Left ventricle myocardium superior (tissue), 1 donor: Measurements from ENCODE around the gene AKR1B15. TPM values are rescaled to one million over a fixed set of nuclear protein-coding genes. Genes with fewer than 3 reads are reported as not detected.
"Not testable (repeated sequence)": the region's sequence is repeated elsewhere in the genome, so short reads cannot be mapped to it uniquely, and the experiment has no call there.

Experiments used
- ATAC-seq: fragments of 200-7000 bp; cut with Tn5 transposase; one replicate; pipeline ENCODE4 v1.9.1; 2020; ENCODE audit warnings: mild to moderate bottlenecking, moderate library complexity
- DNase-seq: peaks from one replicate; pipeline ENCODE4 v3.0.0-alpha.2; 2020
- intact Hi-C: fragments of 100-400 bp; cut with micrococcal nuclease; formaldehyde crosslinking; loops from one replicate; pipeline ENCODE4 v1.11.0; 2022
- total RNA-seq: library from RNA; stranded (reverse); fragmentation: NEBNext Ultra II Directional; extraction: Animal tissue kit (Norgen Biotek cat#: 25700); gene quantifications from one replicate; pipeline ENCODE4 v1.2.1, GENCODE V29; 2021
- donor health status: DM: no; HTN: yes; CAD: no; lungs with severe emphysema.

The AKR1B15 gene
- total RNA-seq, 1 donor from 2014 or later = not detected

GRCh38 chr7:134528749-134529148, 20.2 kb upstream of the AKR1B15 start:
- DNase-seq = no peak
- intact Hi-C loops = no loop called here
- no peak for ATAC-seq

DNA sequence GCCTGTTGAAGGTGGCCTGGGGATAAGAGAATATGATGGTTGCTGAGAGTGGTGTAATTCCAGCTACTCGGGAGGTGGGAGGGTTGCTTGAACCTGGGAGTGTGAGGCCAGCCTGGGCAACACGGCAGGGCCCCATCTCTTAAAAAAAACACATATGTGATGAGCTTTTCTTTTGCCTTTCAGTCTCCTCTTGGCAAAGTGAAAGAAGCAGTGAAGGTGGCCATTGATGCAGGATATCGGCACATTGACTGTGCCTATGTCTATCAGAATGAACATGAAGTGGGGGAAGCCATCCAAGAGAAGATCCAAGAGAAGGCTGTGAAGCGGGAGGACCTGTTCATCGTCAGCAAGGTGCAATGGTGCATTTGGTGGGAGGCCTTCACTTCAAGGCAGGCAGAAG, 18.4 kb upstream of the AKR1B15 start:
- intact Hi-C loops = no loop called here
- DNase-seq = no peak
- no peak for ATAC-seq

DNA sequence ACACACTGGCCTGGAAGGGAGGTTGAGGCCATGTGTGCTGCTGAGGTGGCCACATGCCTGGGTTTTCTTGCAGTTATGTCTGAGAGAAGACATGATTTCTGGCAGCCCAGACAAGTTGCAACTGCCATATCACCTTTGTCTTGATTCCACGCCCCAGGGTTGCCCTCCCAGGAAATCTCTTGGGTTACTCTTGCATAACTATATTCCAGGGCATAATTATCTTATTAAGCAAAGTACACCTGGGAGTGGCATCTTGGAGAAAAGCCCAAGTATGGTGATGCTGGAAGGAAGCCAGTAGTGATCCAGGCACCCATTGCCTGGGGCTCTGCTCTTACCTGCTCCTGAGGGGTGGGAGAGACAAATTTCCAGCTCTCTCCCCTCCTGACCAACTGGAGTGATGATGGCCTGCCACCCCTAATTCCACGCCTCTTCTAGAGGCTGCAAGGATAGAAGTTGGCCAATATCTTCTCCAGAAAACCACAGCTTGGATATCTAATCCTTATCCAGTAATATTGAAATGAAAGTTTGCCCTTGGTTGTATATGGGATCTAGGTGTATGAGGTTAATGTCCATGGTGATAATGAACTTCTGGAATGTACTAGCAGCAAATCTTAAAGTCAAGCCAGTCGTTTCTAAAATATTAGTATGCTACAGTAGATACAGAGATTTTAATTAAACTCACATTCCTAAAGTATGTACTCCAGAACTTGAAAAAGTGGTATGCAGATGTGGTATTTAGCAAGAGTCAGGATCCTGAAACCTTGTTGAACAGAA, 16.5 kb upstream of the AKR1B15 start:
- DNase-seq (no peak), ATAC-seq (no peak)
- intact Hi-C loops = no loop called here

DNA sequence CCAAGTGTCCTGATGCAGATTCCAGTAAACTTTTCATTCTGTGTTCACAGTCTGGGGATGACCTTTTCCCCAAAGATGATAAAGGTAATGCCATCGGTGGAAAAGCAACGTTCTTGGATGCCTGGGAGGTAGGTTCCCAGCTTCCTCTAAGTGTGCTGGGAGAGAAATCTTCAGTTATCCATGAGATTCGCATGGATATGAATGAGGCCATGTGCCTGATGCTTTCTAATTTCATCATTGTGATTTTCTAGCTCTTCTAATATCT, 16.0 kb upstream of the AKR1B15 start:
- ATAC-seq (no peak), DNase-seq (no peak)
- intact Hi-C loops = no loop called here

- intact Hi-C loops = no loop called here
- ATAC-seq (peak; percentile 32), DNase-seq (no peak)
Measured at GRCh38 chr7:134533288-134533771, 15.6 kb upstream of the AKR1B15 start.

- DNase-seq (no peak), ATAC-seq (no peak)
- intact Hi-C loops = no loop called here
Measured at GRCh38 chr7:134534633-134535032, 14.3 kb upstream of the AKR1B15 start.

DNA sequence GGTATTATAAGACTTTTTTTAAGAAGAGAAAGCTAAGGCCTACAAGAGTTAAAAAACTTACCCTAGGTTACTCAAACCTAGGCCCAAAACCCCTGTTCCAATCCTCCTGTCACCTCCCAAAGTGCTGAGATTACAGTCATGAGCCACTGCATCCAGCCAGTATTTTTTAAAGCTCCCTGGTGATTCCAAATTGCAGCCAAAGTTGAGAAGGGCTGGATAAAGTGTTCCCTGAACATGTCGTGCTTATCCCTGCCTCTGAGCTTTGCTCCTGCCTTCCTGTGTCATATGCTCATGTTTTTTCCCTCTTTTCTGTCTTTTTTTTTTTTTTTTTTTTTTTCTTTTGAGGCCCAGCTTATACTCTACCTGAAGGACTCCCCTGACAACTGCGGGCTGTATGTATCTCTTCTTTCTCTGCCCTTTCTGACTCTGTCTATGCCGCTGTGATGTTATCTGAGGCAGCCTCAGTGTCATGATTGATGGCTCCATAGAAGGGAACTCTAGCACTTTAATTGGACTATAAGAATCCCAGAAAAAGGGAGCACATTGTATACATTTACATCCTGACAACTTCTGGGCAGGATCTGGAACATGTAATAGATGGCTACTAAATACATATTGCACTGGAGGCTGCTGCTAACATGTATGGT, 13.5 kb upstream of the AKR1B15 start:
- ATAC-seq = peak; percentile 84
- intact Hi-C loops = no loop called here
- no peak for DNase-seq

GRCh38 chr7:134535919-134536299, 13.0 kb upstream of the AKR1B15 start:
- DNase-seq (no peak), ATAC-seq (no peak)
- intact Hi-C loops = no loop called here

- intact Hi-C loops, ATAC-seq, DNase-seq: not testable (repeated sequence)
Measured at GRCh38 chr7:134536558-134536957, 12.4 kb upstream of the AKR1B15 start.

DNA sequence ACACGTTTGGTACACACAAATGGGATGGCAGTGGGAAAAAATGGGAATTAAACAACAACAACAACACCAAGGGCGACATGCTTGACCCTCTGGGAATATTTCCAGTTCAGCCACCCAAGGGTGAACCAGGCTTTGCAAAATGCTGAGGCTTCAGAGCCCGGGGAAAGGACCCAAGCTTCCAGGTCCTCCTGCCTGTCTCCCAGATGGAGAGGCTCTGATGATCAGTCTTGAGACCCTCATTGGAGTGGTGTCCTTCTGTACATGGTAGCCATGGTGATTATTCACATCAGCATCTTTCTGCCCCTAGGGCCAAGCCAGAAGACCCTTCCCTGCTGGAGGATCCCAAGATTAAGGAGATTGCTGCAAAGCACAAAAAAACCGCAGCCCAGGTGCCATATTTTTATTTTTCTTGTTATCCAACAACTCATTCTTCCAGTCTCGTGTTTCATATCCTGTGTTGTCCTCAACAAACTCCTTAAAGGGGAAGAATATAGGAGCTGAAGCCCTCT, 11.6 kb upstream of the AKR1B15 start:
- intact Hi-C loops, DNase-seq, ATAC-seq: not testable (repeated sequence)

DNA sequence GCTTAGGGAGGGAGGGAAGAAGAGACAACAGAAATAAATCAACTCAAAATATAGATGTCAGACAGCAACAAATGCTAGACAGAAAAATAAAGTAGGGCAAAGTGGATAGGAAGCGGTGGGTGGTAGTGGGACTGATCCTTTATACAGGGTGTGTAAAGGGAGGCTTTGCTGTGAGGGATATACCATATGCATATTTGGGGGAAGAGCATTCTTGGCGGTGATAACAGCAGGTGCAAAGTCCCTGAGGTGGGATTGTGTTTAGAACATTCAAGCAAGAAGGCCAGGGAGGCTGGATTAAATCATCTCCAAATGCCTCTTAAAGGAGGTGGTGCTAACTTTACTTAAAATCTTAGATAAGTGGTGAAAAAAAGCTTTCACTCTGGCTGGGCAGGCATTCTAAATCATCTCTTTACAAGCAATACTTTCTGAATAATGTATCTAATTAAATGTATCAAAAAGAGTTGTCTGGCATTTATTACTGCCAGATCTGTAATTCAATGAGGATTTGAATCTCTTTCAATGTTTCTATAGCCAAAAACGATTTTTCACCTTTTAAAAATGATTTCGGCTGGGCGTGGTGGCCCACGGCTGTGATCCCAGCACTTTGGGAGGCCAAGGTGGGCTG, 9.4 kb upstream of the AKR1B15 start:
- intact Hi-C loops = no loop called here
- ATAC-seq = no peak
- no peak for DNase-seq

DNA sequence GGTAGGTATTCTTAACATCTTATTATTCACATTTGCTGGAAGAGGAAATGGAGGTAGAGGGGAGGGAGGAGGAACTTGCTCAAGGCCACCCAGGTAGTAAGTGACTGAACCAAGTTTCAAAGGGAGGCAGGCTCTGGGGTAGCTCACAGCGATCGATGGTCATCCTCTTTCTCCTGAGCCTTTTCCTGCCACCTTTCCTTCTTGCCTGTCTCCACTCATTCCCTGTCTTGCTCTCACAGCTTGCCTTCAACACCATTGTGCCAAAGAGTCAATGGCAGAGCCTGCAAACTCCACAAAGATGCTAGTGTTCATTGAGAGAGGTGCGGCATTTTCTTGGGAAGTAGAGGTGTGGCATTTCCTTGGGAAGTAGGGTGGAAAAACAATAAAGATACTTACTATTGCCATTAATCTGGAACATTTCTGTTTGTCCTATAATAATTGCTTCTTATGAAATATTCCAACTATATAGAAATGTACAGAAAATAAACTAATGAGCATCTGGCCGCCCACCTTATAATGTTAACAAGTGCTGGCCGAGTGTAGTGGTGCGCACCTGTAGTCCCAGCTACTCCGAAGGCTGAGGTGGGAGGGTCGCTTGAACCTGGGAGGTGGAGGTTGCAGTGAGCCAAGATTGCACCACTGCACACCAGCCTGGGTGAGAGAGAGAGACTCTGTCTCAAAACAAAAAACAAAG, 7.3 kb upstream of the AKR1B15 start:
- intact Hi-C loops, ATAC-seq, DNase-seq: not testable (repeated sequence)

DNA sequence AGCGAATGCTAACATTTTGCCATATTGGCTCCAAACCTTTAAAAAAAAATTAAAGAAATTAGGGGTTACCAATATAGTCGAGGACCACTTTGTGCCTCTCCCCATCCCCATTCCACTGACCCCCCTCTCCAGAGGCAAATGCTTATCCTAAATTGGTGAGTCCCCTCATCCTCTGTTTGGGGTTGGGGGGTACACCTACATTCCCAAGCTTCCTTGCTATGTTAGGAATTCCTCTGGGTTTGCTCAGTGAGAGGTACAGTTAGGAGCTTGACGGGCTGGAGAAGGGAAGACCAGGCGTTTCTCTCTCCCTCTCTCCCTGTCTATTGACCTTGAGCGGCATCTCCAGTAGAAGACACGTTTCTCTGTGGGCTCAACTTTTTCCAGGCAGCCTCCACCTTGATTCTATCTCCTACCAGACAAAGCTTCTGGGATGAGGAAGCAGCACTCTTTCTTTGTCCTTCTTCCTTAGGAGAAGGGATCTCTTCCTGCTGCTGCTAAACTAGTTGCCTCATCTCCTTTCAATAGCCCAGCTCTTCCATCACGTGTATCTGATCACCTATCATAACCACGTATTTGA, 6.6 kb upstream of the AKR1B15 start:
- no peak for ATAC-seq
- no peak for DNase-seq
- intact Hi-C loops = no loop called here

GRCh38 chr7:134545380-134545779, 3.5 kb upstream of the AKR1B15 start:
- DNase-seq (no peak), ATAC-seq (no peak)
- intact Hi-C loops = no loop called here

DNA sequence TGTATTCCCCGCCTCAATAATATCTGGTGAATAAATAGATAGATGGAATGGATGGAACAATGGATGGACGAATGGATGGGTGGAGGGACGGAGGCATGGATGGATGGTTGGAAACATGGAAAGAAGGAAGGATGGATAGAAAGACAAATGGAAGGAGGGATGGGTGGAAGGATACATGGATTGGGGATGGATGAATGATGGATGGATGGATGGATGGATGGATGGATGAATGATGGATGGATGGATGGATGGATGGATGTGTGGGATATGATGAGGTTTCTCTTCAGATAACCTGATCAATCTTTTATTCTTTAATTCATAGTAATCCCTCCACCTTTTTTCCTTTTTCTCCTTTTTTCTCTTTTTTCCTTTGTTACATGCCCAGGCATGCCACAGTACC, 3.0 kb upstream of the AKR1B15 start:
- no peak for DNase-seq
- intact Hi-C loops = no loop called here
- ATAC-seq = no peak

DNA sequence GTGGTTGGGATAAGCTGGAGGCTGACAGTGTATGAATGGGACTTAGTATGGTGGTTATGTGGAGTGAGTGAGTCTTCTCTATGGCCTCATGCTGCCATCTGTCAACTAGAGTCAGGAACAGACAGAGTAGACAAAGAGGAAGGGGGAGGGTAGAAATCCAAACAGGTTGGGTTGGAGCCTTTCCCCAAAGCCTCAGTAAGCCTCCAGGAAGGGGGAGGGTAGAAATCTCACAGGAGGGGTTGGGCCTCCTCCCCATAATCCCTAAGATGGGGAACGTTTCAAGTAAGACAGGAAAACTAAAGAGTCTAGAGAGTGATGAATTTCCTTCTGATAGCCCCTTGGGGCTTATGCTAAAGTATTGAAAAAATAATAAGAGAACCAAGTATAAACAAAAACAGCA, 2.0 kb upstream of the AKR1B15 start:
- peak; percentile 39 for ATAC-seq
- intact Hi-C loops = no loop called here
- DNase-seq = no peak

DNA sequence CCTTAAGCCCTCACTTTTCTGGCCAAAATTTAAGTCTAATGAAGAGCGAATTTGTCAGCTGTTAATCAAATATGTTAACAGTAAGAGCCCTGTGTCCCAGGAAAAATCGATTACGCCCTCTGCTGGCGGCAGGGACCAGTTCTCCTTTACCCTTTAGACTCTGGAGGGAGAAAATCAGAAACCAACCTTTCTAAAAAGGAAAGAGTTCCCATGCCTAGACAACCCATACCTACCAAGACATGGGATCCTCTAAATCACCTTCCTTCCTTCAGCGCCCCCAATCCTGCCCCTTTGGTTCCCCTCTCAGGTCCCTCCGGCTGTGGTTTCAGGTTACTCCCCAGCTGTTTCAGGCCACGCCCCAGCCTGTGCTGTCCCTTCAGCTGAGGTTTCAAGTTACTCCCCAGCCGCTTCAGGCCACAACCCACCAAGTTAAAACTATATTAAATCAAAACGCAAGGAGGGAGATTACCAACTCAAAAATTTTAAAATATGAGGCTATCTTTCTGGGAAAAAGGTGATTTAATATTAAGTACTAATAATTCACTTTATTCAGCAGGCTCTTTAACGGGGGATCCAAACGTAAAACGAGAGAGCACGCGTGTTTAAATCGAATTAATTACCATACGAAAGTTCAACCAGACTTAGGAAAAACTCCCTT, 1.4 kb upstream of the AKR1B15 start:
- intact Hi-C loops = no loop called here
- peak; percentile 80 for DNase-seq
- ATAC-seq = peak; percentile 97

DNA sequence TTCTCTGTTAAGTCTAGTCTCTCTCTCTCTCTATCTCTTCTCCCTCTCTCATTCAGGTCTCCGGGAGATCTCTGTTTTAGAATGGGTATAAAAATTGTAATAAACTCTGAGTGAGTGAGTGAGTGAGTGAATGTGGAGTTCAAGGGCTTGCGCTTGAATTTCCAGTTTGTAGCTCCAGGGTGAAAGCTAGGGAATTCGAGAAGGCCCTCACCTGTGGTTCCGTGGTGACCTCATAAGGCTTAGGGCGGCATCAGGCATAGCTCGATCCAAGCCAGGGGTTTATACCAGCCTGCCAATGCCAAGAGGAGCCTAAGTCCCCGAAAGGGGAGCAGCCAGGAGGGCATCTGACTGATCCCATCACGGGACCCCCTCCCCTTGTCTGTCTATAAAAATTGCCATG, 456 bp downstream of the AKR1B15 start:
- no peak for DNase-seq
- no peak for ATAC-seq
- intact Hi-C loops = no loop called here

DNA sequence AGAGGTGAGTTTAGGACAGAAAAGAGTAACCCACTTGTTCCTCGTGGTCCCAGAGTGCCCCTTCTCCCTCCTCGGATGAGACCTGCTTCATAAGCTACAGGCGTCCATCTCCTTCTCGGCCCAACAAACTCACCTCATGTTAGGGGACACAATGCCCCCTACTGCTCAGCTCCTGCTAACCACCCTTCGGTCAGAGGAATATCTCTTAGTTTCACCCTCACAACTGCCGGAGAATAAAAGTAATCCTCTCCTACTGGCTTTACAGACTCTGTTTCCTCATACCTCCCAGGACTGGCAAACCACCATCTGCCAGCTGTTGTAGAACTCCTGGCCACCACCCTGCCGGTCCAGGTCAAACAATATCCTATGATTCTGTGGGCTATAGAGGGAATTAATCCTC, 3.2 kb downstream of the AKR1B15 start:
- DNase-seq = no peak
- intact Hi-C loops = no loop called here
- no peak for ATAC-seq
